Caco-2 (cell line): ENCODE results near the gene RFC4. TPM values are rescaled to one million over a fixed set of nuclear protein-coding genes. Genes with fewer than 3 reads are reported as not detected.
A peak's percentile ranks its signal among the peaks of the same experiment; 100 is the strongest.

Source experiments
- BruUV-seq: library from RNA; stranded (reverse); fragments of 400-500 nt; replicated peaks from 2 replicates; lab custom pipeline; 2021; lab: Mats Ljungman, UMichigan
- CTCF ChIA-PET: fragments of 300-600 bp; sonication (Branson Sonifier 250); formaldehyde crosslinking; loops from one replicate; lab custom pipeline; 2022; ENCODE audit warnings: antibody characterized with exemption; lab: Charles Lee
- POLR2A ChIA-PET: fragments of 300-600 bp; sonication (Branson Sonifier 250); formaldehyde crosslinking; loops from one replicate; lab custom pipeline; 2022; ENCODE audit warnings: antibody characterized with exemption; lab: Charles Lee
- DNase-seq, 2 experiments: peaks; one replicate each; pipeline versions ENCODE4 v3.0.0 to v3.0.0-alpha.2; 2020 to 2022
- H3K27me3 ChIP-seq: replicated peaks from 2 replicates; pipeline ENCODE4 v1.6.0; 2011; ENCODE audit warnings: low read length; ENCODE audit not compliant: control insufficient read depth, insufficient read depth
- H3K36me3 ChIP-seq: 2 replicates; pipeline ENCODE4 v1.5.1; 2011; ENCODE audit warnings: low read length; ENCODE audit not compliant: control insufficient read depth, insufficient read depth
- H3K4me1 ChIP-seq: fragments of 250-450 bp; sonication (Bioruptor Pico); 2 replicates; pipeline ENCODE4 v1.5.1; 2020; ENCODE audit warnings: mild to moderate bottlenecking
- H3K4me3 ChIP-seq: 2 replicates; pipeline ENCODE4 v1.5.1; 2011; ENCODE audit warnings: low read depth, mild to moderate bottlenecking, control low read depth, low read length
- H3K9me3 ChIP-seq: fragments of 250-450 bp; sonication (Bioruptor Pico); 2 replicates; pipeline ENCODE4 v1.5.1; 2020; ENCODE audit warnings: mild to moderate bottlenecking, moderate library complexity
- H3K27ac Mint-ChIP-seq: one replicate; pipeline ENCODE4 v1.8.0; 2022; ENCODE audit warnings: mixed read lengths; ENCODE audit not compliant: unreplicated experiment
- H3K27me3 Mint-ChIP-seq: one replicate; pipeline ENCODE4 v1.8.0; 2022; ENCODE audit warnings: mixed read lengths; ENCODE audit not compliant: insufficient read depth, unreplicated experiment
- H3K36me3 Mint-ChIP-seq: one replicate; pipeline ENCODE4 v1.8.0; 2022; ENCODE audit warnings: mild to moderate bottlenecking, mixed read lengths; ENCODE audit not compliant: insufficient read depth, unreplicated experiment
- H3K4me1 Mint-ChIP-seq: one replicate; pipeline ENCODE4 v1.8.0; 2022; ENCODE audit warnings: low read depth, mixed read lengths; ENCODE audit not compliant: unreplicated experiment
- H3K4me3 Mint-ChIP-seq: one replicate; pipeline ENCODE4 v1.8.0; 2022; ENCODE audit warnings: mild to moderate bottlenecking, moderate library complexity, mixed read lengths; ENCODE audit not compliant: unreplicated experiment
- H3K9me3 Mint-ChIP-seq: one replicate; pipeline ENCODE4 v1.8.0; 2022; ENCODE audit warnings: mixed read lengths; ENCODE audit not compliant: unreplicated experiment
- intact Hi-C: fragments of 100-400 bp; cut with micrococcal nuclease; formaldehyde crosslinking; loops from one replicate; pipeline ENCODE4 v1.10.0; 2022; ENCODE audit not compliant: unreplicated experiment
- total RNA-seq: library from RNA; stranded (reverse); gene quantifications from 2 replicates; pipeline ENCODE4 v1.2.3, GENCODE V29; 2022
- TF ChIP-seq, protein P1 (sequence below), 2 experiments: fragments of 200-600 bp in 1 of 2; IDR thresholded peaks; 1 replicate in 1 of 2; 2 replicates in 1 of 2; pipeline versions ENCODE4 v1.5.1 to v1.8.0; 2011 to 2022; ENCODE audit warnings: antibody characterized with exemption in 1 of 2, control low read depth in 1 of 2, inconsistent platforms in 1 of 2, low read depth in 1 of 2, low read length in 1 of 2, mild to moderate bottlenecking in 1 of 2, moderate library complexity in 1 of 2; ENCODE audit not compliant: insufficient read depth in 1 of 2, severe bottlenecking in 1 of 2, unreplicated experiment in 1 of 2

Gene RFC4
- total RNA-seq, 1 experiment from 2014 or later, result 62.2 TPM

- no TSS peak for BruUV-seq
- intact Hi-C loops, result loop anchor here (1.0 to 10.0 kb wide), 4 partner anchors 206 to 567 kb away; no protein-coding TSS in a partner anchor
- Histone ChIP-seq H3K9me3 (no peaks in the 10 kb centered on the region), H3K4me3 (no peak overlapping the region), H3K36me3 (no peaks in the 10 kb centered on the region), H3K27me3 (no peaks in the 10 kb centered on the region), H3K4me1 (no peaks in the 10 kb centered on the region)
- no peaks in the 10 kb centered on the region for H3K9me3 Mint-ChIP-seq
- H3K36me3 Mint-ChIP-seq, result no peaks in the 10 kb centered on the region
- no peaks in the 10 kb centered on the region for H3K27me3 Mint-ChIP-seq
- peak in 1 of 2 experiments; percentile 47 for DNase-seq
- H3K27ac Mint-ChIP-seq, result no peak overlapping the region
- ChIA-PET POLR2A (no interaction called here), CTCF (interaction anchor here (0.6 to 1.8 kb wide), 4 partner anchors 119 to 343 kb away, joined by 4 to 5 read pairs (median 4); no protein-coding TSS in a partner anchor)
- TF ChIP-seq, protein P1, sequence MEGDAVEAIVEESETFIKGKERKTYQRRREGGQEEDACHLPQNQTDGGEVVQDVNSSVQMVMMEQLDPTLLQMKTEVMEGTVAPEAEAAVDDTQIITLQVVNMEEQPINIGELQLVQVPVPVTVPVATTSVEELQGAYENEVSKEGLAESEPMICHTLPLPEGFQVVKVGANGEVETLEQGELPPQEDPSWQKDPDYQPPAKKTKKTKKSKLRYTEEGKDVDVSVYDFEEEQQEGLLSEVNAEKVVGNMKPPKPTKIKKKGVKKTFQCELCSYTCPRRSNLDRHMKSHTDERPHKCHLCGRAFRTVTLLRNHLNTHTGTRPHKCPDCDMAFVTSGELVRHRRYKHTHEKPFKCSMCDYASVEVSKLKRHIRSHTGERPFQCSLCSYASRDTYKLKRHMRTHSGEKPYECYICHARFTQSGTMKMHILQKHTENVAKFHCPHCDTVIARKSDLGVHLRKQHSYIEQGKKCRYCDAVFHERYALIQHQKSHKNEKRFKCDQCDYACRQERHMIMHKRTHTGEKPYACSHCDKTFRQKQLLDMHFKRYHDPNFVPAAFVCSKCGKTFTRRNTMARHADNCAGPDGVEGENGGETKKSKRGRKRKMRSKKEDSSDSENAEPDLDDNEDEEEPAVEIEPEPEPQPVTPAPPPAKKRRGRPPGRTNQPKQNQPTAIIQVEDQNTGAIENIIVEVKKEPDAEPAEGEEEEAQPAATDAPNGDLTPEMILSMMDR (IDR thresholded peaks at IDR 0.05; ENCODE audit: insufficient read depth in 1 of 2, low read depth in 1 of 2, low read length in 1 of 2, severe bottlenecking in 1 of 2, unreplicated experiment in 1 of 2), result peak; percentile 58 to 62
- no peak overlapping the region for H3K4me3 Mint-ChIP-seq
- peaks cover 5% of the 10 kb centered on the region for H3K4me1 Mint-ChIP-seq
These were observed 15.4 kb upstream of the RFC4 start for GRCh38 chr3:186821429-186822387.

- CTCF ChIA-PET, result no interaction called here
- TF ChIP-seq, protein P1 (IDR thresholded peaks at IDR 0.05; ENCODE audit: insufficient read depth in 1 of 2, low read depth in 1 of 2, low read length in 1 of 2, severe bottlenecking in 1 of 2, unreplicated experiment in 1 of 2), result no peak
- no peaks in the 10 kb centered on the region for H3K36me3 Mint-ChIP-seq
These were observed 12.7 kb upstream of the RFC4 start for GRCh38 chr3:186818956-186819355.

DNA sequence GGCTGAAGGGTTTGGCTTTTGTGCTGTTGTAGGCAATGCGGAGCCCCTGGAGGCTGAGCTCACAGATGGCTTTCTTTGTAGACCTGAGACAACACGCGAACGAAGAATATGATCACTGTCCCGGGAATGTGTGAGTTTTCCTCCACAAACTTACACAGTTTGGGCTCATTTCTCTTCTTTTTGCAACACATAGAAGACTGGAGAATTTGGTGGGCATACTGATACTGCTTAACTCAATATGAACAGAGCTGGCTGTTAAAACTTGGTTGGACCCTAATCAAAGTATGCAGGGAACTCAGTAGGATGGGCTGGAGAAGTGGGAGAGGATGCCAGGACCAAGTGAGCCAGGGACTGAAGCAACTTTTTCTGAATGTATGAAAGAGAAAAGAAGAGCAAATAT, 12.2 kb upstream of the RFC4 start:
- no peaks in the 10 kb centered on the region for H3K36me3 Mint-ChIP-seq

More at GRCh38 chr3:186818956-186819355, 12.7 kb upstream of the RFC4 start:
- Histone ChIP-seq H3K4me1 (no peaks in the 10 kb centered on the region; the same call in 1 of the 2 replicates), H3K36me3 (no peaks in the 10 kb centered on the region), H3K9me3 (no peaks in the 10 kb centered on the region), H3K4me3 (no peak overlapping the region), H3K27me3 (no peaks in the 10 kb centered on the region)
- H3K4me3 Mint-ChIP-seq, result no peak overlapping the region
- POLR2A ChIA-PET, result no interaction called here
- DNase-seq, result no peak
- H3K27ac Mint-ChIP-seq, result no peak overlapping the region
- no peaks in the 10 kb centered on the region for H3K9me3 Mint-ChIP-seq
- H3K27me3 Mint-ChIP-seq, result no peaks in the 10 kb centered on the region
- no TSS peak for BruUV-seq
- no peaks in the 10 kb centered on the region for H3K4me1 Mint-ChIP-seq
- intact Hi-C loops, result no loop called here

More for the DNA sequence above, 12.2 kb upstream of the RFC4 start:
- DNase-seq, result no peak
- Mint-ChIP-seq H3K4me3 (no peak overlapping the region), H3K4me1 (no peaks in the 10 kb centered on the region), H3K27me3 (no peaks in the 10 kb centered on the region), H3K9me3 (no peaks in the 10 kb centered on the region), H3K27ac (no peak overlapping the region)
- no peaks in the 10 kb centered on the region for H3K9me3 ChIP-seq
- intact Hi-C loops, result no loop called here
- BruUV-seq, result no TSS peak
- no peaks in the 10 kb centered on the region for H3K36me3 ChIP-seq
- H3K4me3 ChIP-seq, result no peak overlapping the region
- ChIA-PET POLR2A (no interaction called here), CTCF (no interaction called here)
- no peaks in the 10 kb centered on the region for H3K27me3 ChIP-seq
- TF ChIP-seq, protein P1 (IDR thresholded peaks at IDR 0.05; ENCODE audit: insufficient read depth in 1 of 2, low read depth in 1 of 2, low read length in 1 of 2, severe bottlenecking in 1 of 2, unreplicated experiment in 1 of 2), result no peak
- H3K4me1 ChIP-seq, result no peaks in the 10 kb centered on the region; the same call in 1 of the 2 replicates
